ENCODE data around the gene IQCK.

- TF ChIP-seq EP300 (IDR thresholded peaks at IDR 0.05) (no peak), POLR2AphosphoS5 (IDR thresholded peaks at IDR 0.05) (no peak), CTCF (IDR thresholded peaks at IDR 0.05) (no peak), POLR2A (IDR thresholded peaks at IDR 0.05) (no peak)
These were observed 166.0 kb downstream of the IQCK start for GRCh38 chr16:19883966-19884485.

All from upper lobe of left lung (tissue), 4 donors.